ENCODE measurements around the gene NAA20. TPM values are rescaled to one million over a fixed set of nuclear protein-coding genes. Genes with fewer than 3 reads are reported as not detected.

The NAA20 gene
- total RNA-seq, 1 donor from 2014 or later = 53.6 TPM

- Histone ChIP-seq H3K27me3 (ENCODE audit: control insufficient read depth, insufficient read depth, low read length) (no peaks in the 10 kb centered on the region), H3K4me3 (ENCODE audit: low read depth, low read length) (no peak overlapping the region), H3K36me3 (ENCODE audit: control insufficient read depth, insufficient read depth, low read length) (no peaks in the 10 kb centered on the region)
- no peak for TF ChIP-seq CTCF (IDR thresholded peaks at IDR 0.05; ENCODE audit: insufficient read depth, low read length, poor library complexity, severe bottlenecking)
- DNase-seq (ENCODE audit: low read depth) = peak; percentile 47
Observed at GRCh38 chr20:20024942-20025341, 7.8 kb downstream of the NAA20 start.

GRCh38 chr20:20027284-20027683 lies 10.1 kb downstream of the NAA20 start:
- no peak for TF ChIP-seq CTCF (IDR thresholded peaks at IDR 0.05; ENCODE audit: insufficient read depth, low read length, poor library complexity, severe bottlenecking)
- no peaks in the 10 kb centered on the region for H3K36me3 ChIP-seq (ENCODE audit: control insufficient read depth, insufficient read depth, low read length)
- H3K4me3 ChIP-seq (ENCODE audit: low read depth, low read length) = no peak overlapping the region
- no peaks in the 10 kb centered on the region for H3K27me3 ChIP-seq (ENCODE audit: control insufficient read depth, insufficient read depth, low read length)
- DNase-seq (ENCODE audit: low read depth) = no peak

GRCh38 chr20:20031790-20032189 lies 14.6 kb downstream of the NAA20 start:
- Histone ChIP-seq H3K36me3 (ENCODE audit: control insufficient read depth, insufficient read depth, low read length) (no peaks in the 10 kb centered on the region), H3K27me3 (ENCODE audit: control insufficient read depth, insufficient read depth, low read length) (no peaks in the 10 kb centered on the region), H3K4me3 (ENCODE audit: low read depth, low read length) (no peak overlapping the region)
- no peak for DNase-seq (ENCODE audit: low read depth)
- TF ChIP-seq CTCF (IDR thresholded peaks at IDR 0.05; ENCODE audit: insufficient read depth, low read length, poor library complexity, severe bottlenecking) = no peak

- no peaks in the 10 kb centered on the region for H3K27me3 ChIP-seq (ENCODE audit: control insufficient read depth, insufficient read depth, low read length)
- no peak for DNase-seq (ENCODE audit: low read depth)
- TF ChIP-seq CTCF (IDR thresholded peaks at IDR 0.05; ENCODE audit: insufficient read depth, low read length, poor library complexity, severe bottlenecking) = no peak
- H3K36me3 ChIP-seq (ENCODE audit: control insufficient read depth, insufficient read depth, low read length) = peaks cover 1% of the 10 kb centered on the region
- no peak overlapping the region for H3K4me3 ChIP-seq (ENCODE audit: low read depth, low read length)
Observed at GRCh38 chr20:20034486-20034885, 17.3 kb downstream of the NAA20 start.

- DNase-seq (ENCODE audit: low read depth) = no peak
- H3K4me3 ChIP-seq (ENCODE audit: low read depth, low read length) = no peak overlapping the region
- peaks cover 1% of the 10 kb centered on the region for H3K36me3 ChIP-seq (ENCODE audit: control insufficient read depth, insufficient read depth, low read length)
- H3K27me3 ChIP-seq (ENCODE audit: control insufficient read depth, insufficient read depth, low read length) = no peaks in the 10 kb centered on the region
- TF ChIP-seq CTCF (IDR thresholded peaks at IDR 0.05; ENCODE audit: insufficient read depth, low read length, poor library complexity, severe bottlenecking) = no peak
Observed at GRCh38 chr20:20036756-20037155, 19.6 kb downstream of the NAA20 start.

GRCh38 chr20:20037960-20038359 lies 20.8 kb downstream of the NAA20 start:
- DNase-seq (ENCODE audit: low read depth) = peak; percentile 31
- no peak for TF ChIP-seq CTCF (IDR thresholded peaks at IDR 0.05; ENCODE audit: insufficient read depth, low read length, poor library complexity, severe bottlenecking)
- H3K4me3 ChIP-seq (ENCODE audit: low read depth, low read length) = no peak overlapping the region
- peaks cover 1% of the 10 kb centered on the region for H3K36me3 ChIP-seq (ENCODE audit: control insufficient read depth, insufficient read depth, low read length)
- H3K27me3 ChIP-seq (ENCODE audit: control insufficient read depth, insufficient read depth, low read length) = no peaks in the 10 kb centered on the region
